GM18498 (cell line): ENCODE measurements around the gene CSTB.
"Not testable (repeated sequence)": the region's sequence is repeated elsewhere in the genome, so short reads cannot be mapped to it uniquely, and the experiment has no call there.

Source experiments
- ATAC-seq: cut with Tn5 transposase; IDR thresholded peaks from one replicate; pipeline ENCODE4 v1.9.1; 2021; ENCODE audit warnings: mild to moderate bottlenecking, moderate library complexity; ENCODE audit not compliant: unreplicated experiment

Gene CSTB

GRCh38 chr21:43775795-43776430 lies at the start of gene CSTB:
Gene CSTB (minus strand): TSS chr21:43776308. CDS start chr21:43776269, 39 bp downstream.
- peak; percentile 64 for ATAC-seq

- no peak for ATAC-seq
Observed at GRCh38 chr21:43825242-43825935, 49.3 kb upstream of the CSTB start.

GRCh38 chr21:43824333-43825241 lies 48.5 kb upstream of the CSTB start:
- ATAC-seq, result no peak

GRCh38 chr21:43822741-43823140 lies 46.6 kb upstream of the CSTB start:
- ATAC-seq, result not testable (repeated sequence)

- ATAC-seq, result not testable (repeated sequence)
Observed at GRCh38 chr21:43822166-43822565, 46.1 kb upstream of the CSTB start.

GRCh38 chr21:43820466-43820865 lies 44.4 kb upstream of the CSTB start:
- ATAC-seq, result no peak

GRCh38 chr21:43819511-43820405 lies 43.6 kb upstream of the CSTB start:
- ATAC-seq, result no peak

GRCh38 chr21:43818685-43819084 lies 42.6 kb upstream of the CSTB start:
- no peak for ATAC-seq

GRCh38 chr21:43817157-43818086 lies 41.3 kb upstream of the CSTB start:
- ATAC-seq, result no peak

GRCh38 chr21:43816611-43817071 lies 40.5 kb upstream of the CSTB start:
- no peak for ATAC-seq

- ATAC-seq, result no peak
Observed at GRCh38 chr21:43815991-43816390, 39.9 kb upstream of the CSTB start.

GRCh38 chr21:43815107-43815613 lies 39.1 kb upstream of the CSTB start:
- no peak for ATAC-seq

- ATAC-seq, result no peak
Observed at GRCh38 chr21:43814215-43815106, 38.4 kb upstream of the CSTB start.

GRCh38 chr21:43813656-43813980 lies 37.5 kb upstream of the CSTB start:
- no peak for ATAC-seq

GRCh38 chr21:43812957-43813655 lies 37.0 kb upstream of the CSTB start:
- ATAC-seq, result no peak

- no peak for ATAC-seq
Observed at GRCh38 chr21:43812139-43812821, 36.2 kb upstream of the CSTB start.
